Activated CD8-positive, alpha-beta memory T cell treated with anti-CD3 and anti-CD28 coated beads for 1 hour (primary cell): ENCODE data around the gene GTPBP3.
"Not testable (repeated sequence)": the region's sequence is repeated elsewhere in the genome, so short reads cannot be mapped to it uniquely, and the experiment has no call there.

Source experiments
- DNase-seq, 2 donors: peaks; one replicate each; pipeline ENCODE4 v3.0.0-alpha.2; 2020; ENCODE audit warnings: low read depth in 1 of 2; ENCODE audit errors: extremely low read depth in 1 of 2

The GTPBP3 gene

DNA sequence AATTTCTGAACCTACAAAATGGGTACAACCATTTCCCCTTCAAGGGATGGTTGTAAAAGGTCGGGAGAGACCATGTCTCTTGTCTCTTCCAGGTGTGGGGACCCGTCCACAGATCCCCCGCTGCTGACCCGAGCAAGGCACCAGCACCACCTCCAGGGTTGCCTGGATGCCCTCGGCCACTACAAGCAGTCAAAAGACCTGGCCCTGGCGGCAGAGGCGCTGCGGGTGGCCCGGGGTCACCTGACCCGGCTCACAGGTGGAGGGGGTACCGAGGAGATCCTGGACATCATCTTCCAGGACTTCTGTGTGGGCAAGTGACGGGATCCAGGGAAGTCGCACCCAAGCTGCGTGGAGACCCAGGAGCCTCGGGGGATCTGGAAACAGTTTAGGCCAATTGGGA is 4.0 kb downstream of the GTPBP3 start:
- no peak for DNase-seq

DNA sequence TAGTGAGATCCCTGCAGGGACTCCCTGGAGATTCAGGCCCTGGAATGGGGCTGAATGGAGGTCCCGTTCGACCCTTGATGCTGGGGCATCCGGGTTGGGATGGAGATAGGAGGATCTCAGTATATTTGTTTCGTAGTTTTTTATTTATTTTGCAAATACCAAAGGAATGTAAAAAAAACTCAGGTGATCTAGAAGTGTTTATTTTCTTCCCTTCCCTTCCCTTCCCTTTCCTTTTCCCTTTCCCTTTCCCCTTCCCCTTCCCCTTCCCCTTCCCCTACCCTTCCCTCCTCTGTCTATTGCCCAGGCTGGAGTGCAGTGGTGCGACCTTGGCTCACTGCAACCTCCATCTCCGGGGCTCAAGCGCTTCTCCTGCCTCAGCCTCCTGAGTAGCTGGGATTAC is 4.5 kb downstream of the GTPBP3 start:
- no peak for DNase-seq

DNA sequence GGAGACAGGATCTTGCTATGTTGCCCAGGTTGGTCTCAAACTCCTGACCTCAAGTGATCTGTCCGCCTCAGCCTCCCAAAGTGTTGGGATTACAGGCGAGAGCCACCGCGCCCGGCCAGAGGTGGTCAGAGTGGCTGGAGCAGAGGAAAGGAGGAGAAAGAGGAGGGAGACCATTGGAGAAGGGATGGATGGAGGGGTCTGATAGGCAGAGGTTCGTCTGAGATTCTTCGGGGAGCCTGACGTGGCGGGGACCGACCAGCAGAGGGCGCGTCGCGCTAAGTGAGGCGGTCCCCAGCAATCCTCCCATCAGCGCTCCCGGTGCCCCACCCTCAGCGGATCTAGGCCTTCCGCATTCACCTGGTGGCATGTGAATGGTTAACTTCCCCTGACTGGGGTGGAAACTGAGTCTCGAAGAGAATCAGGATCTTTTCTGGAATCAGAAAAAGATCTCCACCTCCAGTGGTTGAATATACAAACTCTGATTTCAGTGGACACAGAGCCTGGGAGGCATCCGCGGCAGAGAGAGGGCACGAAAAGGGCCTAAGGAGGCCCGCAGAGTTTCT is 8.8 kb downstream of the GTPBP3 start:
- DNase-seq = peak; percentile 34 to 60

DNA sequence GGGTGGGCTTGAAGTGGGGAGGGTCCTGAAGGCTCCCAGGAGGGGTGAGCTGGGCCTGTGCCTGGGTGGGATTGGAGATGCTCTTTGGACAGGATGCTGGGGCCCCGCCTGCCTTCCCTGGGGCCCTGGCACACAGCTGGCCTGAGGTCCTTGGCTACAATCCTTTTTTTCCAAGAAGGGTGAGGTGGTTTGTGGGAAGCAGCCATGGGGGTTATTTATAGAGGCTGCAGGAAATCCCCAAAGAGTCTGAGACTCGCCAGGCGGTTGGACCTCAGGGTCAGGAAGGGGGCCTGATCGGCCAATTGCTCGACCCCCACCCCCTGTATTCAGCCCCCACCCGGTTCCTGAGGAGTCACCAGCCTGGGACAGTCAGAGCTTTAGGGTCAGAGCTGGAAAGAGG is 10.0 kb downstream of the GTPBP3 start:
- DNase-seq = no peak

DNA sequence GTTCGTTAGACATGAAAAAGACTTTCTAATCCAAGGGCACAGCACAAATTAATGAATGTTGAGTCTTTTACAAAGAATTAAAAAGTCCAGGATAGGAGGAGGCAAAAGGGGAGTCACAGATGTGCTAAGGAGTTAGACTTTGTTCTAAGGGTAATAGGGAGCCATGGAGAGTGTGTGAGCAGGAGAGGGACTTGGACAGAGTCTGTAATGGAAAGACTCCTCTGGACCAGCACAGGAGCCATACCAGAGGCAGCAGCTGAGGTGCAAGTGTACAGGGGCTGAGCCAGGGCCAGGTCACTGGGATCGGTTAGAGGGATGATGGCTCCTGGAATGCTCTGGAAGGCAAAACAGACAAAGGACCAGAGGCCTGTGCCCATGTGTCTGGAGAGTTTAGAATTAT is 10.5 kb downstream of the GTPBP3 start:
- DNase-seq = no peak

DNA sequence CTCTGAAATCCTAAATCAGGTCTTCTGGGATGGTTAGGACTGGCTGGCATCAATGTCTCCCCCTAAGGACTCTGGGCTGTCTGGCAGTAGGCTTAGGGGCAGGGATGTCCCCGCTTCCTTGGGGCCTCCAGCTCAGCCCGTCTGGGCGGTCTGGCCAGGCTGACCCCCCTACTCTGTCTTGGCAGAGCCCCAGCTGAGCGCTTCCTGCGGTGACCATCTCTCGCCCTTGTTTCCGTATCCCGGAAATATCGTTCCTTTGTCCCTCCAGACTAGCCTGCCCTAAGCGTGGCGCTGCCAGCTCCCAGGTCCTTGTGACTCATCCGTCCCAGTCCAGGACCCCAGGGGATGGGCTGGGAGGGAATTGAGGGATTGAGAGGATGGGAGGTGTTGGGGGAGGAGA is 11.3 kb downstream of the GTPBP3 start:
- no peak for DNase-seq

DNA sequence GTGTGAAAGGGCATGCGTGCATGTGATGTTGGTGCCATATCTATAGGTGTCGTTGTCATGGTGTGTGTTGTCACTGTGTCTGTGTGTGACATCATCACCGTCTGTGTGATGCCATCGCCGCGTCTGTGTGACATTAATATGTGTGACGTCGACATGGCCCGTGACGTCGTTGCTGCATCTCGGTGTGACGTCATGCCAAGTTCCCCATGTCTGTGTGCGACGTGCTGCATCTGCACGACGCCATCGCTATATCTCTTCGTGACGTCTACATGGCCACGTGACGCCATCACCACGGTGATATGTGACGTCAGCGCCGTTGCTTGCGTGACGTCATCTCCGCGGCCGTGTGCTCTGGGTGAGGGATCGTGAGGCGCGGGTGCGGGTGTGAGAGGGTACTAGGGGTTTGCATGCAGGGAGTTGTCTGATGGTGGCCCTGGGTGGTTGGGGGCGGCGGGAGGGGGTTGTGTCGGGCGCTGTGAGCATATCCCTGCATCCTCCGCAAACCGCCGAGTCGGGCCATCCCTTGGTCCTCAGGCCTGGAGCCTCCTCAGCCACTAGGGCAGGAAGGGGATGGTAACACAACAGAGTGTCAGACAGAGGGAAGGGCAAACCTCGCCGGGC is 14.6 kb downstream of the GTPBP3 start:
- DNase-seq = no peak

DNA sequence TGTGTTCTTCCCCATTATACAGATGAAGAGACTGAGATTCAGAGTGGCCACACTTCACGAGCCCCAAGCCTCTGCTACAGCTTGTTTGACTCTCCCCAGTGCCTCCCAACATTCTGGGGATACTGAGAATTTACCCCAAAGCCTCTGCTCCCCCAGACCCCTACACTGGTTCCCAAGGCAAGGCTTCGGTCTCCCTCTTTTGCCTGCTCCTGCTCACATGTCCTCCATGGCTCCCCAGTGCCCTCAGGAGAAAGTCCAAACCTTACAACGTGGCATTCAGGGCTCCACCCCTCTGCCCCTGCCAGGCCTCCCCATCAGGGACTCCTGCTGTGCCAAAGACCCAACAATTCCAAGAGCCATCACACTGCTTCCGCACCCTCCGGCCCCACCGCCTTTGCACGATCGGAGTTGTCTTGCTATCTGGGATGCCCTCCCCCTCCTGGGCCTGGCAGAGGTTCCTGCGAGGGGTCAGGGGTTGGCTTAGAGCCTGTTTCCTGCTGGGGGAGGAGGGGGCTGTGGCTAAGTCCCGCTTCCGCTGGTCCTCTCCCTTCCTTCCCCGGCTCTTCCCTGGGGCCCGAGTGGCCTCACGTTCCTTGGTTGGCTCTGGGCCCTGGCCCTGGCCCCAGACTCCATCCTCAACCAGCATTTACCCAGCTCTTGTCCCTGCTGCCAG is 15.4 kb downstream of the GTPBP3 start:
- no peak for DNase-seq

DNA sequence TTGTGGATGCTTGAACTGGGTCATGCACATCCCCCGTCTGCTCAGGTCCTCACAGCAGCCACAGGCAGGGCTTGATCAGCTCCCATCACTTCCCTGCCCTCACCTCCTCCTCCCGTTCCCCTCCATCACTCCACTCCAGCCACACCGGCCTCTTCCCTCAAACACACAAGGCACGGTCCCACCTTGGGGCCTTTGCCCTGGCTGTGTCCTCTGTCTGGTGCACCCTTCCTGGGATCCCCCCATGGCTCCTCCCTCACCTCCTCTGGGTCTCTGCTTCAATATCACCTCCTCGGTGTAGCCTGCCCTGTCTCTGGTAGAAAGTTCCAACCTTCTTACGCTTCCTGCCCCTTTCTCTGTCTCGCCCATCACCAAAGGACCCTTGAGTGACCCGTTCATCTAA is 16.0 kb downstream of the GTPBP3 start:
- DNase-seq = no peak

DNA sequence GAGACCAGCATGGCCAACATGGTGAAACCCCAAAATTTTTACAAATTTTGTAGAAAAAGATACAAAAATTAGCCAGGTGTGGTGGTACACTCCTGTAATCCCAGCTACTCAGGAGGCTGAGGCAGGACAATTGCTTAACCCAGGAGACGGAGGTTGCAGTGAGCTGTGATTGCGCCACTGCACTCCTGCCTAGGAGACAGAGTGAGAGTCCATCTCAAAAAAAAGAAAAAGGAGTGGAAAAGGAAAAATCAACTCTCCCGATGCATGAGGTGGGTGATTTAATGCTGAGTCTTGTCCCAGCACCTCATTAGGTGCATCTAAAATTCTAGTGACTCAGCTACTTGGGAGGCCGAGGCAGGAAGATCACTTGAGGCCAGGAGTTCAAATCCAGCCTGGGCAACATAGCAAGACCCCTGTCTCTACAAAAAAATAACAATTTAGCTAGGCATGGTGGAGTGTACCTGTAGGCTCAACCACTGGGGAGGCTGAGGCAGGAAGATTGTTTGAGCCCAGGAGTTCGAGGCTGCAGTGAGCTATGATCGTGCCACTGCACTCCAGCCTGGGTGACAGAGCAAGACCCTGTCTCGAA is 19.8 kb downstream of the GTPBP3 start:
- DNase-seq = no peak

DNA sequence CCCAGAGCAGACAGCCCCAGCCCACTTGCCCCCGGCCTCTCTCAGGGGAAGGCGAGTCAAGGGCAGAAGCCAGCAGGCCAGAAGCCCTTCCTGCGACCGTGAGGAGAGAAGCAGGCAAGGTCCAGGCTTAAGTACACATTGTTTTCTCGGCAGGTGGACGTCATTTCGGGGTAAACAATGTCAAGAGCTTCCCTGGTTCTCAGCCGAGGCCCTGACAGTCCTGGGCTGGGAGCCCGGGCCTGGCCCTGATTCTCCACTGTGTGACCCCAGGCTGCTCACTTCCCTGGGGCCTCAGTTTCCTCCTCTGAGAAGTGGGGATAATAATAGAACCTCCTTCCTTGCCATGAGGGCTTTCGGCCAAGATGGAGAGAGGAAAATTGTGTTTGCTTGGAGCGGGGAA is 20.4 kb downstream of the GTPBP3 start:
- DNase-seq = no peak

DNA sequence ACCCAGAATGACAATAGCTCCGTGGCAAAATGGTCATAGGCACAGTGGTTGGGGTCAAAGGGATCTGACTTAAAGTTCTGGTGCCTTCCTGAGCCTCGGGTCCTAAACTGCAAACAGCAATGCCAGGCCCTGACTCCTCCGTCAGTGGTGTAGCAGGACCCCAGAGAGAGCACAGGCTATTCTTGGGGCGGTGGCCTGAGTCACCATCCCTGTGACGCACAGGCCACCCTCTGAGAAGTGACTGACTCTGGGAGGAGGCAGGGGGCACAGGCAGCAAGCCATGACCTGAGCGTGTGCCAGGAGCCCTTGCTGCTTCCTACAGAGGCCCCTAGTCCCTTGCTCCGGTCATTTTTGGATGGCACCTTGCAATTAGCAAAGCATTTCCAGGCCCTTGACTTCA is 21.0 kb downstream of the GTPBP3 start:
- no peak for DNase-seq

DNA sequence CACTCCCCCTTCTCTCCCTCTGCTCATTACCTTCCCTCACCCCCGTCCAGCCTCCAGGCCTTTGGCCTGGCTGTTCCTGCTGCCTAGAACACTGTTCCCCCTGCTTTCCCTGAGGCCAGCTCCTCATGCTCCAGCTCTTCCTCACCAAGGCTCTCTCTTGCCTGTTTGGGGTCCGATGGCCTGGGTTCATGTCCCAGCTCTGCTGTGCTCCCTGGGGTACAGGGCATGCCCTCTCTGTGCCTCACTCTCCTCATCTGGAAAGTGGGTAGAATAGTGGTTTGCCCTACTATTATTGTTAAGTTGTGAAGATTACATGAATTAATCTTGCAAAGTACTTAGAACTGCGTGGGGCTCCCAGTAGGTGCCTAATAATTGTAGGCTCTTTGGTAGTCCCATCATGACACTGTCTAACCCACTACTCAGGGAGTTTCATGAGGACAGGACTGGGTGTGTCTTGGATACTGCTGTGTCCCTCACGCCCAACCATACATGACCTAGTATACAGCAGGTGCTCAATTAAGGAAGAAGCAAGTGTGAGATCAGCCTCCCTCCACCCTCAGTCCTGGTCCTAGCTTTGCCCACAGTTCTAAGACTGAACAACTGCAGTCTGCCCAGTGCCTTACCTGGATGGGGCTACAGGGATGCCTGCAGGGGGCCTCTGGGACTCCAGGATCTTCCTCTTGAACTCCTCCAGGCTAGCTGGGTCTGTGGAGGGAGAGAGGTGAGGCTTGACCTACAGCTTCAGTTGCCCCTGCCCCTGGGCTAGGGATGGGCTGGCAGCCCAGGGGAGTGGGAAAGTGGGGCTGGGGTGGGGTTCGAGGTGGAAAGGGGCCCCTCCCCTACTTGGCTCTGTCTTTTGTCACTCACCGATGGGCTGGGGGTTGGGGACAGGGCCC is 22.8 kb downstream of the GTPBP3 start:
- DNase-seq = no peak

DNA sequence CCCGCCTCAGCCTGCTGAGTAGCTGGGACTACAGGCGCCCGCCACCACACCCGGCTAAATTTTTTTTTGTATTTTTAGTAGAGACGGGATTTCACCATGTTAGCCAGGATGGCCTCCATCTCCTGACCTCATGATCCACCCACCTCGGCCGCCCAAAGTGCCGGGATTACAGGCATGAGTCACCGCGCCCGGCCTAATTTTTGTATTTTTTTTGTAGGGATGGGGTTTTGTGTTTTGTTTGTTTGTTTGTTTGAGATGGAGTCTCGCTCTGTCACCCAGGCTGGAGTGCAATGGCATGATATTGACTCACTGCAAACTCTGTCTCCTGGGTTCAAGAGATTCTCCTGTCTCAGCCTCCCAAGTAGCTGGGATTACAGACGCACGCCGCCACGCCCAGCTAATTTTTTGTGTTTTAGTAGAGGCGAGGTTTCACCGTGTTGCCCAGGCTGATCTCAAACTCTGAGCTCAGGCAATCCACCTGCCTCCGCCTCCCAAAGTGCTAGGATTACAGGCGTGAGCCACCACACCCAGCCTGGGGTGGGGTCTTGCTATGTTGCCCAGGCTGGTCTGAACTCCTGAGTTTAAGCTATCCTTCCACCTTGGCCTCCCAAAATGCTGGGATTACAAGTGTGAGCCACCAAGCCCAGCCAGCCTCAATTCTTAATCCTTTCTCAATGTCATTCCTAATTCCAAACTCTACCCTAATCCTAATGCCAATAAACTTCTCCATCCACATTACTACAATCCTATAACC is 26.7 kb downstream of the GTPBP3 start:
- not testable (repeated sequence) for DNase-seq

DNA sequence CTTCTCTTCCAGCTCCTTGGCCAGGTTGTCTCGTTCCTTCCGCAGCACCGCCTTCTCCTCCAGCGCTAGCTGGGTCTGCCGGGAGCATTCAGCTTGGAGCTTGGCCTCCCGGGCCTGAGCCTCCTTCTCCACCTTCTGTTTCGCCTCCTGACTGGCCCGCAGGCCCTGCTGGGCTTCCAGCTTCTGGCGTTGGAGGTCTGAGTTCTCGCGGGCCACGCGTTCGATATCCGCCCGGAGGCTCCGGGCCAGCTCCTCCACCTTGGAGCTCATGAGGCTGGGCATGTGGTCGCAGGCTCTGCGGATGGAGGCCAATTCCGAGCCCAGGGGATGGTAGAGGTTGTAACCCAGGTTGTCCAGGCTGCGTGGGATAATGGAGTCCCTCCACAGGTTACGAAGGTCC is 28.0 kb downstream of the GTPBP3 start:
- DNase-seq = no peak

DNA sequence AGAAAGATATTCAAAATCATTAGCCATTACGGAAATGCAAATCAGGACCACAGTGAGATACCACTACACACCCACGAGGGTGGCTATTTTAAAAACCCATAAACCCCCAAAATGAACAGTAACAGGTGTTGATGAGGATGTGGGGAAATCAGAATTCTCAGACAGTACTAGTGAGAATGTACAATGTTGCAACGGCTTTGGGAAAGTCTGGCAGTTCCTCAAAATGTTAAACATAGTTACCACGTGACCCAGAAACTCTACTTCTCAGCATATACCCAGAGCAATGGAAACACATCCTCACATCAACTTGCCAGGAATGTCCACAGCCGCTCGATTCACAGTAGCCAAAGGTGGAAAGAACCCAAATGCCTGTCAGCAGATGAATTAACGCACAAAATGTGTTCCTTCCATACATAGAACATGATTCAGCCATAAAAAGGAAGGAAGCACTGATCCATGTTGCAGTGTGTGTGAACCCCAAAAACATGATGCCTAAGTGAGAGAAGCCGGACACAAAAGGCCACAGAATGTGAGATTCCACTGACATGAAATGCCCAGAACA is 32.8 kb downstream of the GTPBP3 start:
- no peak for DNase-seq

DNA sequence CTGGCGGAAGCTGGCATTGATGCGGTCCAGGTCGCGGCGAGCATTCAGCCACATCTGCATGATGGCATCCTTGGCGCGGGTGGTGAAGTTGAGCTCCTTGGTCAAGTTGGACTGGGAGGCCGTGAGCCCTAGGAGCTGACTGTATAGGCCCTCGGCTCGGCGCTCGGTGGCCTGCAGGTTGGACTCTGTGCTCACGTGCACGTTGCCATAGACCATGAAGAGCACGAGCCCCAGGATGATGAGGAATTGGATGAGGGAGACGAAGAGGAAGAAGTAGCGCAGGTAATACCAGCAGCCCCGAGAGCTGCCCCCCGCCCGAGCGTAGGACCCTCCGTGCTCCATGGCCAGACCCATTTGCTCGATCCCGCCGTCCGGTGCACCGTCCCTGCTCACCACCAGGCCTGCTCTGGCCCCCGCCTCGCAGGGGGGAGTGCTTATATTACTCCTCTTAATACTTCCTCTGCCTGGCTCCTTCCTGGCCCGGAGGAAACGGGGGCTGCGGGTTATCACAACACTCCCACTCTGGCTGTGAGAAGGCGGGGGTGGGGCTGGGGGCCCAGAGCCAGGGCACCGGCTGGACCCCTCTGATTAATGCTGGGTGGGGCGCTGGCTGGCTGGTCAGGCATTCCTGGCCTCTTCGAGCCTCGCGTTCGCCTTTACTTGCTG is 39.7 kb downstream of the GTPBP3 start, which contains the start of gene PLVAP:
Gene PLVAP, minus strand, starts transcription at position 408 of the 666 bp plus-strand sequence. Its CDS starts 54 bp downstream, at position 354.
- no peak for DNase-seq

DNA sequence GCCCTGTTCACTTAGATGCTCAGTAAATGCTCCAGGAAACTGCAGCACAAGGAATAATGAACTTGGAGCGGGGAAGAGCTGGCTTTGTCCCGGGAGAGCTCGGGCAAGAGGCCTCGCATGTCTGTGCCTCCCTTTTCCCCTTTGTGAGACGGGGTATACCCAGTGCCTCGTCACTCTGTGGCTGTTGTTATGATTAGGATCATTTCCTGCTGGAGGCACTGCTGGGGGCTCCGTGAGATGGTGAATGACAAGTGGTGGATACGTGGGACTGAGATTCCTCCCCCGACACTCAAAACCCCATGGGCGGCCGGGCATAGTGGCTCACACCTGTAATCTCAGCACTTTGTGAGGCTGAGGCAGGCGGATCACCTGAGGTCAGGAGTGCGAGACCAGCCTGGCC is 40.9 kb downstream of the GTPBP3 start:
- no peak for DNase-seq

DNA sequence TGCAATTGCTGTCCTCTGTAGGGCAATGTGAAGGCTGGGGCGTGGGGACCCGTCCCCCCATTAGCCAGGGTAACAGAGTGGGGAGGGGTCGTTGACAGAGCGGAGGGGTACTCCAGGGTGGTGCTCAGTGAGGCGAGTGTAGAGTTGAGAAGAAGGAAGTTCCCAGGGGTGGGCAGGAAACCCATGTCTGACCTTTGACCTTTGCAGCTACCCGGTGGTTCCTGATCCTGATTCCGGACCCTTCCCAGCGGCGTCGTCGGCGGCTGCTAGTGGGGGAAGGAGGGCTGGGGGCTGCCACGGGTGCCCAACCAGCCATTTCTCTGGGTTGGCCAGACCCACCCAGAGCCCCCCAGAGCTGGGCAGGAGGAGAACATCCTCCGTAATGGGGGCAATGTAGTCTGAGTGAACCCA is 41.9 kb downstream of the GTPBP3 start:
- no peak for DNase-seq
